ENCODE measurements around the gene SNIP1.
"Not testable (repeated sequence)": the region's sequence is repeated elsewhere in the genome, so short reads cannot be mapped to it uniquely, and the experiment has no call there.

SNIP1 gene

GRCh38 chr1:37514350-37515184 is 39.5 kb downstream of the SNIP1 start, which contains the start of gene MEAF6:
Gene MEAF6 (minus strand): TSS chr1:37514766. CDS start chr1:37514746, 20 bp downstream.
- FAIRE-seq (no peak), DNase-seq (ENCODE audit: low spot score) (peak; percentile 49)

DNA sequence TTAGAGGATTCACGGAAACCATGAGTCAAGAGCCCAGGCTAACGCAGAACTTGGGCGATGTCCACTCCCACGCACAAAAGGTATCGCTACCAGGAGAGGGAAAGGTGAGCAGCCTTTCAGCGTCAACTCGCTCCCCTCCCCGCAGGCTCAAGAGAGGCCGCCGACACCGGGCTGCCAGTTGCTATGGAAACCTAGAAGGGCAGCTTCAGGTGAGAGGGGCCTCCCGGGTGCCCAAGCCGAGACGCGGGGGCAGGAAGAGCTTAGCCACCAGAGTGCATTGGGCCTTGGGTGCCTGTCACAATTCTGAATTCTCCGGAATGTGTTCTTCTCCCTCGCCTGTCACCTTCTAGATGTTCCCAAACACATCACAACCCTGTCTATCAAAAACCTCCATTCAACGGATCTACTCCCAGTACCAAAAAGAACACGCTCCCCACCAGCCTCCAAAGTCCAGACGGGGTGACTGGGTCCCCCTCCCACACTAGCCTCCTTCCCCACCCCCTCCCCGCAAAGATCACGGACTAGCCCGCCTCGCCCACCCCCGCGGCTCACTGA is 40.2 kb downstream of the SNIP1 start:
- FAIRE-seq = no peak
- no peak for DNase-seq (ENCODE audit: low spot score)

DNA sequence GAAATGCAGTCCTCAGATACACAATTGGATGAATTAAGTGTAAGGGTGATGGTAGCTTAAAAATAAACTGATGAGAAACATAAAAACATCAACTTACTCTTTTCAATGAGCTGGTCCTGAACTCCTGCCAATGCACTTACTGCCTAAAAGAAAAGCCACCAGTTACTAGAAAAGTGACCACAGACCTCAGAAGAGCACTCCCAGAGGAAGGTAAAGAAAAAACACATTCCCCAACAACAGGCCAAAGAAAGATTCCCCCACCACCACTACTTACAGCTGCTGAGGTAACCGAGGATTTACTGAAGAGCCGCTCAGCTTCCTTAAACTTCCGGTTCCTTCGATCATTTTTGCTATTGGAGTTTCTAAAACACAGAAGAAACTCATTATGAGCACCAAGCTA is 44.9 kb downstream of the SNIP1 start:
- DNase-seq (ENCODE audit: low spot score) (no peak), FAIRE-seq (no peak)

GRCh38 chr1:37506740-37507139 is 47.4 kb downstream of the SNIP1 start:
- FAIRE-seq (no peak), DNase-seq (ENCODE audit: low spot score) (no peak)

GRCh38 chr1:37502791-37503190 is 51.3 kb downstream of the SNIP1 start:
- FAIRE-seq; DNase-seq (ENCODE audit: low spot score): not testable (repeated sequence)

DNA sequence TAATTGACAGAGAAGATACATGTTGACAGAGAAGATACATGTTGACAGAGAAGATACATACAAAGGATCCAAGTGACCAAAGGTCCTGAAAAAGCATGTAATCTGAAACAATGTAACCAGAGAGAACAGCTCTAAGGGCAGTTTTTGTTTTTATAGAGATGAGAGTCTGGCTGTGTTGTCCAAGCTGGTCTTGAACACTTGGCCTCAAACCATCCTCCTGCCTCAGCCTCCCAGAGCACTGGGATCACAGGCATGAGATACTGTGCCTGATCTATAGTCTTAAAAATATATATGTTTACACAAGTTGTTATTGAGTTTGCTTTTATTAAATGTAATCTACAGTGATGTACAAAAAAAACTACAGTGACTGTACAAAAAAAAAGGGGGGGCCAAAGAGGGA is 52.0 kb downstream of the SNIP1 start:
- DNase-seq (ENCODE audit: low spot score) = no peak
- no peak for FAIRE-seq

DNA sequence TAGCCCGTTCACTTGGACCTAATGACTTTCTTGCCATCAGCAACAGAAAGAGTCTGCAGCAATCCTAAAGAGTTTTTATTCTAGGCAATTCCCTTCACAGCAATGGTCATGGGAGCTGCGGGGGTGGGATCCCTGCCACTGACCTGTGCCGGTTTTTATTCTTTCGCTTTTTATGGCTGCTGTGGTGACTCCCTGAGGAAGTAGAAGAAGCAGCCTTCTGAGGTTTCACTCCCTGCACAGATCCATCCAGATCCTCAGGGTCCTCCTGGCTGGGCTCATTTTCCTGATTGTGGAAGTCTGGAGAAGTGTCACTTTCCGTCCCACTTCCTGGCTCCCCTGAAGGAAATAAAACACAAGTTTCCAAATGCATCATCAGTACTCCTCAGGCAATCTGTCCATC is 52.4 kb downstream of the SNIP1 start:
- no peak for FAIRE-seq
- DNase-seq (ENCODE audit: low spot score) = no peak

DNA sequence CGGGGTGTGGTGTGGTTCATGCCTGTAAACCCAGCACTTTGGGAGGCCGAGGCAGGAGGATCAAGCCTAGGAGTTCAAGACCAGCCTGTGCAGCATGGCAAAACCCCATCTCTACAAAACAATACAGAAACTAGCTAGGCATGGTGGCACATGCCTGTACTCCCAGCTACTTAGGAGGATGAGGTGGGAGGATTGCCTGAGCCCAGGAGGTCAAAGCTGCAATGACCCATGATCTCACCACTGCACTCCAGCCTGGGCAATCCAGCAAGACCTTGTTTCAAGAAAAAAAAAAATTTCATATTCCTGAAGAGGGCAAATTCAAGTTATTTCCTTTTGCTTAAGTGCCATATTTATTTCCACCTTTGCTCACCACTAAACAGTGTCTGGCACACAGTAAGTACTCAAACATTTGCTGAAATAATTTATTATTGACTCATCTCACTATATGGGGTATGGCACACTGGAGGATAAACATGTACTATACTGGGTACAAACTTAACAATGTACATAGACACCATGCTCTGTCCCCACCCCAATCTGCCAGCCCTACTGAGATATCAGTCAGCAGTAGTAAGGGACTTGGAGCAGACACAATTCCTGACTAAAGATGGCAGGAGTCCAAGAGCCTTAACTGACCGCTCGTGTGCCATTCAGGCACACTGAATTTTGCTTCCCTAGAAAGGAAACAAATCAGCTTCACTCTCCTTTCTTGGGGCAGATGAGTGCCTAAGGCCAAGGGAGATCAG is 55.0 kb downstream of the SNIP1 start:
- peak; percentile 73 for DNase-seq (ENCODE audit: low spot score)
- FAIRE-seq = peak; percentile 42

GRCh38 chr1:37497832-37498231 is 56.3 kb downstream of the SNIP1 start:
- no peak for DNase-seq (ENCODE audit: low spot score)
- no peak for FAIRE-seq

DNA sequence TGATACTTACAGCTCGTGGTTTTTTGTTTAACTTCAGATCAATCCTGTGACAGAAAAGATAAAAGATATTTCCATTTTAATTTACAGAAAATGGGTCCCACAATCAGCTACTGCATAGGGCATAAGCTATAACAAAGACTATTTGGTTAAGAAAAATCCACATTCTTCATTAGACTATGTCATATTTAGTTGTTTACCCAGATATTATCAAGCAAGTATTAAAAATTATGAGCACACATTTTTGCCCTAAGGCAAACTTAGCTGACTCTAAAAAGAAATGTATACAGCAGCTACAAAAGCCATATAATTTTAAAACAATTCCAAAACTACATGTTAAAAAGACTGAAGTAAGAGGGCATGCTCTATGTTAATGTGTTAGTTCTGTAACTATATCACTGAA is 58.2 kb downstream of the SNIP1 start:
- FAIRE-seq (no peak), DNase-seq (ENCODE audit: low spot score) (no peak)

- DNase-seq (ENCODE audit: low spot score) (no peak), FAIRE-seq (no peak)
These were observed 60.6 kb downstream of the SNIP1 start for GRCh38 chr1:37493336-37494098.

GRCh38 chr1:37487619-37487984 is 66.5 kb downstream of the SNIP1 start:
- DNase-seq (ENCODE audit: low spot score) (no peak), FAIRE-seq (no peak)

- peak; percentile 60 for DNase-seq (ENCODE audit: low spot score)
- FAIRE-seq = peak; percentile 8
These were observed 67.1 kb downstream of the SNIP1 start for GRCh38 chr1:37486680-37487618.

DNA sequence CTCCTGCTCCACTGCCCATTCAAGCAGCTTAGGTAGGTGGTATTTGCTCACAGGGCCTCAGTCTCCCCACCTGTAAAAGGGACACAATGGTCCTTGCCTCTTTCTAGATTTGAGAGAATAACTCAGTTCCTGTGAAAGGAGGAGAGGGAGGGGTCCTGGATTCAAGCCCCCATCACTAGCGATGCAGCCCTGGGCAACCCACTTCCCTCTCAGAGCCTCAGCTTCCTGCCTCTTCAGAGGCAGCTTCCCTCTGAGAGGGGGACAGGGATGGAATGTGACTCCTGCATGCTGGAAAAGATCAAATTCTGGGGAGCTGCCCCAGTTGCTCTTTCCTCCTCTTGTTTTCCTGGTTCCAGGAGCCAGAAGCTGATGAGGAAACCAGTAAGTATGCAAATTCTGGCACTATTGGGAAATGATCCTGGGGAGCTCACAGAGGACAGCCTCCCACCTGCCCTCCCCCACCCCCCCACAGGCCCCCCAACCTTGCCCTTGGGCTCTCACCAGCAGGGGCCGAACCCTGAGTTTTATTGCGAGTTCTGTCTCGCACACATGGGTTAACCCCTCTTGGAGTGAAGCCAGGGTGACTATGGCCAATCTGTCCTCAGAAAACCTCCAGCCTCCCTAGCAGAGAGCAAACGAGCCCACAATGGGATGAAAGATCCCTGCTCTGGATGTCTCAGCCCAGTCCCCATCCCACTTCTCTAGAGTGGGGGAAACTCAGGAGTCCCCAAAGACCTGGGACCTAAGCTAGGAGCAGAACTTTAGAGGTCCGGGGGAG is 68.0 kb downstream of the SNIP1 start:
- no peak for DNase-seq (ENCODE audit: low spot score)
- no peak for FAIRE-seq

Data from RCC 7860 (cell line).